Retina (tissue), 1 donor: ENCODE data around the gene EIF4A2.
A peak's percentile ranks its signal among the peaks of the same experiment; 100 is the strongest.
"Not testable (repeated sequence)": the region's sequence is repeated elsewhere in the genome, so short reads cannot be mapped to it uniquely, and the experiment has no call there.

Experiments
- DNase-seq: peaks from one replicate; pipeline ENCODE4 v3.0.0-alpha.2; 2016

The EIF4A2 gene

GRCh38 chr3:186822388-186822759, 39.0 kb downstream of the EIF4A2 start:
- not testable (repeated sequence) for DNase-seq

DNA sequence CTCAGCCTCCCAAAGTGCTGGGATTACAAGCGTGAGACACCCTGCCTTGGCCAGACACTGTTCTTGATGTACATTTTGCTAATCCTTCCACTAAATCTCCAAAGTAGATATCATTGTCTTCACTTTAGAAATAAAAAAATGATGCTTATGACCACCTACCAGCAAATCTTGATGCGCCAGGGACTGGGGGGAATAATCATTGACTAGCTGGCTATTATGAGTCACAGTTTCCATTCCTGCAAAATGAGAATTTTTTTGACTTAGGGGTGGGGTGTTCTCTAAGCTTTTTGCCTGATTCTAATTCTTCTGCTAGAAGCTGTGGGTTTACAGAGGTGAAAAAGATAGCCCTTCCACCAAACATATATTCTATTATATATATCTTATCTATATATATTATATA, 40.0 kb downstream of the EIF4A2 start:
- DNase-seq, result no peak

DNA sequence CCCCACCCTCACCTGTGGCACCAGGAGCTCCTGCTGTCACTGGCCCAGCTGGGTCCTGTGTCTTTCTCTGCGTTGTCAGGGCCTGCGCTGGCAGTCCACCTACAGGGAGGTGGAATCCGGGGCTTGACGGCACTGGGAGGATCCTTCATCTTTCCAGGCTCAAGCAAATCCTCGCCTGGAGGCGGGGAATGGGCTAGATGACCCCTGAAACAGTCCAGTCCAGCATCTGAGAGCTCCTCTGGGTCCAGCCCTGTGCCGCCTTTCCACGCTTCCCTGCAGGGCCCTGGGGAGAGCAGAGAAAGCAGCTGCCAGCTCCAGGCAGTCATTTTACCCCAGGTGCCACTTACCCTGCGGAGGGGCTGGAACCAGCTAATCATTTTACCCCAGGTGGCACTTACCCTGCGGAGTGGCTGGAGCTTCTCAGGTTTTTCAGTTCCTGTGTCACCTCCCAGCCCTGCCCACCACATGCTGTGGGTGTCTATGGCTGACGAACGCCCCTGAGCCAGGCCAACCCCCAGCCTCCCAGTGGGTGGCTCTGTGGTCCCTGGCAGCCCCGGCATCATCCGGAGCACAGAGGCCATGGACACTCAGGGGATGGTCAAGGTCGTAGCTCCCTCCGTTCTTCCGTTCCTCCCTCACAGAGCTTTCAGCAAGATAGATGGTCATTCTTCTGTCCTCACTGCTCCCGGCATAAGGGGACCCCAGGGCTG, 41.2 kb downstream of the EIF4A2 start:
- DNase-seq, result peak; percentile 49

DNA sequence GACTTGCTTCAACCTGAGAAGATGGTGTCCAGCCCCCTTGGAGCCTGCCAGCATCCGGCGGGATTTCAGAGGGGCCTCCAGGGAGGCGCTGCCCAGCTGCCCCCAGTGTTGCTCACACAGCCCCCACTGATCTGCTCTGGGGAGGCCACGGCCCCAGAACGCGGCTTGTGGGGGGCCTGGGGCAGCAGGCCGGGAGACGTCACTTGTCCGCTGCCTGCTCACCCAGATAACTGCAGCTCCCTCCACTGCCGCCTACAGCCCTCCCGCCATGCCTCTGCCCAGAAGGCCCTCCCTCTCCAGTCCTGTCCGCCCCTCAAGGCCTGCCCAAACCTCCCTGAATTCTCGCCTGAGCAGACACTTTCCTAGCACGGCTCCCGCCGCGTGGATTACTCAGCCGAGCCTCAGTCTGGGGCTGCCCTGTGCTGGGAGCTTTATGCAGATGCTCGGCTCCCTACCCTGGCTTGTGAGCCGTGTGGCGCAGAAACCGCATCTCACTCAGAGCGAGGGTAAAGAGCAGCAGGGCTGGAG, 42.0 kb downstream of the EIF4A2 start:
- peak; percentile 84 for DNase-seq

- no peak for DNase-seq
Observed at GRCh38 chr3:186825872-186826409, 42.6 kb downstream of the EIF4A2 start.

DNA sequence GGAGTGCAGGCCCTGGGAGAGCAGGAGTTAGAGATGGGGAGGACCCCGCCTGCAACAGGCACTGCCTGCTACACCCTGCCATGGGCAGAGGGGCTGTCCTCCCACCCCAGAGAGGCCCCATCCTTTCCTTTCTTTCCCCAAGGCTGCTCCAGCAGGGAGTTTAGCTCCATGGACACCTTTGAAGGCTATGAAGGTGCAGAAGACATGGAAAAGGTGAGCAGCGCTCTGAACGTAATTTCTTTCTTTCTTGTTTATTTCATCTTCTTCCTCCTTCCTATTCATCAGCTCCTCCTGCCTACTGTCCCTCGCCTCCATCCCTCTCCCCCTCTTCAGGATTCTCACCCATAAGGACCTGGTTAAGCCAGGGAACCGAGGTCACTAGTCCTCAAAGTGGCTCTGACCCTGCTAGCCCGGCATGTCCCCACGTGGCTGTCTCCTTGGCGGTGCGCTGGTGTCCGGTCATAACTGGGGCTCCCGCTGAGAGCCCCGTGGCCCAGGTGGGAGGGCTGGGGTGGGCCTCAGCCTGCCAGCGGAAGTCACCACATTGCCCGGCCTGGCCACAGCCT, 43.1 kb downstream of the EIF4A2 start:
- peak; percentile 48 for DNase-seq

GRCh38 chr3:186826976-186827857, 43.8 kb downstream of the EIF4A2 start:
- DNase-seq, result peak; percentile 93

GRCh38 chr3:186828340-186828739, 45.0 kb downstream of the EIF4A2 start:
- no peak for DNase-seq

DNA sequence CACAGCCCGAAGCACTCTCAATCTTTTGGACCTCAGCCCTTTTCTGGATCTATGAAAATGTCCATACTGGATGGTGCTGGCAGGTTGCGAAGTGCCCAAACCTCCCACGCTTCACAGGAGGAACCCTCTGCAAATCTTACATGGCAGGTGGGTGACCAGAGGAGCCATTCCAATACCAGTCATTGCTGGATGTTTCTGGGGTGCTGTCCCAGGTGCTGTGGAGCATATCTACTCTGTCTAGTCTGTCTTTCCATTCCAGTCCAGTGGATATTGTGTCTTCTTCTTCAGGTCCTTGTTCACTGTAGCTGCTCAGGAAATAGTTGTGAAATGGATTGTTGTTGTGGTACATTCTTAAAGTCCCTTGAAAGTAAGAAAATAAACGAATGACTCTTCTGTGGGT, 48.4 kb downstream of the EIF4A2 start:
- DNase-seq, result no peak

GRCh38 chr3:186832276-186832675, 48.9 kb downstream of the EIF4A2 start:
- DNase-seq, result no peak
